GM23338 (cell line): Measurements from ENCODE around the gene OPRL1. TPM values are rescaled to one million over a fixed set of nuclear protein-coding genes. Genes with fewer than 3 reads are reported as not detected.

Source experiments
- ATAC-seq: fragments of 200-7000 bp; cut with Tn5 transposase; 3 replicates; pipeline ENCODE4 v1.9.1; 2020
- DNase-seq: peaks from one replicate; pipeline ENCODE4 v3.0.0-alpha.2; 2015; ENCODE audit warnings: low spot score
- H2AFZ ChIP-seq: fragments of 200-600 bp; sonication (generic); 2 replicates; pipeline ENCODE4 v1.8.0; 2016; ENCODE audit warnings: antibody characterized with exemption, mild to moderate bottlenecking, moderate library complexity
- H3F3A ChIP-seq: fragments of 200-600 bp; sonication (generic); replicated peaks from 2 replicates; pipeline ENCODE4 v1.8.0; 2017; ENCODE audit warnings: antibody characterized with exemption, mixed run types, low read depth
- H3K27ac ChIP-seq: fragments of 200-600 bp; sonication (generic); 2 replicates; pipeline ENCODE4 v1.6.1; 2016; ENCODE audit warnings: low read depth
- H3K27me3 ChIP-seq: fragments of 200-600 bp; sonication (generic); 2 replicates; pipeline ENCODE4 v1.8.0; 2016; ENCODE audit warnings: mild to moderate bottlenecking, mixed run types, moderate library complexity; ENCODE audit not compliant: insufficient read depth
- H3K36me3 ChIP-seq: fragments of 200-600 bp; sonication (generic); 2 replicates; pipeline ENCODE4 v1.8.0; 2016; ENCODE audit warnings: mild to moderate bottlenecking; ENCODE audit not compliant: insufficient read depth
- H3K4me1 ChIP-seq: fragments of 200-600 bp; sonication (generic); 2 replicates; pipeline ENCODE4 v1.8.0; 2016; ENCODE audit warnings: mild to moderate bottlenecking, moderate library complexity; ENCODE audit not compliant: insufficient read depth
- H3K4me2 ChIP-seq: fragments of 200-600 bp; sonication (generic); 2 replicates; pipeline ENCODE4 v1.7.1; 2017; ENCODE audit warnings: mixed run types
- H3K4me3 ChIP-seq: fragments of 200-600 bp; sonication (generic); 2 replicates; pipeline ENCODE4 v1.6.1; 2016; ENCODE audit warnings: mixed run types
- H3K79me2 ChIP-seq: fragments of 200-600 bp; sonication (generic); replicated peaks from 2 replicates; pipeline ENCODE4 v1.8.0; 2017; ENCODE audit warnings: mild to moderate bottlenecking; ENCODE audit not compliant: insufficient read depth
- H3K9me2 ChIP-seq: fragments of 200-600 bp; sonication (generic); 2 replicates; pipeline ENCODE4 v1.8.0; 2017; ENCODE audit not compliant: insufficient read depth
- H4K20me1 ChIP-seq: fragments of 200-600 bp; sonication (generic); replicated peaks from 2 replicates; pipeline ENCODE4 v1.8.0; 2017; ENCODE audit warnings: mild to moderate bottlenecking; ENCODE audit not compliant: insufficient read depth
- H3K27ac Mint-ChIP-seq: 2 replicates; pipeline ENCODE4 v1.8.0; 2020; ENCODE audit warnings: inconsistent platforms, mild to moderate bottlenecking, moderate library complexity, mixed read lengths
- H3K27me3 Mint-ChIP-seq: 3 replicates; pipeline ENCODE4 v1.8.0; 2022; ENCODE audit warnings: low read depth, mild to moderate bottlenecking, moderate library complexity, mixed read lengths, inconsistent platforms; ENCODE audit not compliant: insufficient read depth, poor library complexity
- H3K36me3 Mint-ChIP-seq: 3 replicates; pipeline ENCODE4 v1.8.0; 2021; ENCODE audit warnings: low read depth, mild to moderate bottlenecking, inconsistent platforms, moderate library complexity, mixed read lengths
- H3K4me1 Mint-ChIP-seq: 3 replicates; pipeline ENCODE4 v1.8.0; 2020; ENCODE audit warnings: mild to moderate bottlenecking, inconsistent platforms, mixed read lengths
- H3K4me3 Mint-ChIP-seq: 3 replicates; pipeline ENCODE4 v1.8.0; 2021; ENCODE audit warnings: moderate library complexity, mild to moderate bottlenecking, inconsistent platforms, mixed read lengths
- H3K9me3 Mint-ChIP-seq: 3 replicates; pipeline ENCODE4 v1.8.0; 2020; ENCODE audit warnings: moderate library complexity, mild to moderate bottlenecking, inconsistent platforms, mixed read lengths
- CREB1 ChIP-seq: fragments of 250-450 bp; sonication (Bioruptor Pico); IDR thresholded peaks from 2 replicates; pipeline ENCODE4 v1.5.0; 2020; ENCODE audit warnings: low read depth, mild to moderate bottlenecking, moderate library complexity
- CTCF ChIP-seq, 2 experiments: fragments of 200-600 bp in 1 of 2; sonication (generic) in 1 of 2; conservative IDR thresholded peaks; 2 replicates each; pipeline versions ENCODE4 v1.5.1 to v1.6.1; 2016 to 2017; ENCODE audit warnings: antibody characterized with exemption in 2 of 2, low read depth in 2 of 2, mild to moderate bottlenecking in 2 of 2, moderate library complexity in 1 of 2
- EZH2 ChIP-seq: fragments of 200-600 bp; sonication (generic); IDR thresholded peaks from one replicate; pipeline ENCODE4 v1.8.0; 2017; ENCODE audit warnings: antibody characterized with exemption, mild to moderate bottlenecking, low read depth; ENCODE audit not compliant: unreplicated experiment
- EZH2phosphoT487 ChIP-seq: fragments of 200-600 bp; sonication (generic); IDR thresholded peaks from one replicate; pipeline ENCODE4 v1.8.1; 2018; ENCODE audit warnings: antibody characterized with exemption; ENCODE audit not compliant: unreplicated experiment
- NANOG ChIP-seq: IDR thresholded peaks from 2 replicates; pipeline ENCODE4 v1.6.1; 2016; ENCODE audit warnings: antibody characterized with exemption, borderline replicate concordance
- ZNF114 ChIP-seq: fragments of 250-450 bp; sonication (Bioruptor Pico); IDR thresholded peaks from 2 replicates; pipeline ENCODE4 v1.5.0; 2020; ENCODE audit warnings: mild to moderate bottlenecking, moderate library complexity
- polyA plus RNA-seq: library from polyadenylated mRNA; unstranded; fragments of >200 nt; fragmentation: Nextera tagmentation; extraction: Ambion mirVana; gene quantifications from 2 replicates; pipeline ENCODE4 v1.2.1, GENCODE V29; 2016
- total RNA-seq: library from RNA; depleted of rRNA; stranded (reverse); fragments of >200 nt; shearing (Covaris generic); gene quantifications from 2 replicates; pipeline ENCODE4 v1.2.3, GENCODE V29; 2014
- TF ChIP-seq, protein P1 (sequence below): fragments of 250-450 bp; sonication (Bioruptor Pico); IDR thresholded peaks from 2 replicates; pipeline ENCODE4 v1.5.0; 2020; ENCODE audit warnings: mild to moderate bottlenecking, moderate library complexity

The OPRL1 gene
- total and polyA plus RNA-seq, 2 experiments from 2014 or later, result 0.27 to 1.1 TPM

- Histone ChIP-seq H3K27ac (no peak overlapping the region), H3K9me2 (no peaks in the 10 kb centered on the region), H4K20me1 (no peaks in the 10 kb centered on the region), H3K79me2 (no peaks in the 10 kb centered on the region), H3F3A (no peaks in the 10 kb centered on the region), H3K4me3 (no peak overlapping the region), H2AFZ (no peak overlapping the region), H3K4me2 (no peak overlapping the region), H3K4me1 (no peaks in the 10 kb centered on the region; the same call in 1 of the 2 replicates), H3K27me3 (no peaks in the 10 kb centered on the region), H3K36me3 (no peaks in the 10 kb centered on the region)
- ATAC-seq, result no peak
- no peak for DNase-seq
- Mint-ChIP-seq H3K4me3 (no peak overlapping the region), H3K27me3 (peaks cover 11% of the 10 kb centered on the region), H3K36me3 (no peaks in the 10 kb centered on the region), H3K4me1 (peaks cover 4% of the 10 kb centered on the region; the same call in 2 of the 3 replicates), H3K27ac (no peak overlapping the region), H3K9me3 (peaks cover 3% of the 10 kb centered on the region)
- no peak for TF ChIP-seq NANOG
These were observed 39.4 kb downstream of the OPRL1 start for GRCh38 chr20:64119301-64119680.

DNA sequence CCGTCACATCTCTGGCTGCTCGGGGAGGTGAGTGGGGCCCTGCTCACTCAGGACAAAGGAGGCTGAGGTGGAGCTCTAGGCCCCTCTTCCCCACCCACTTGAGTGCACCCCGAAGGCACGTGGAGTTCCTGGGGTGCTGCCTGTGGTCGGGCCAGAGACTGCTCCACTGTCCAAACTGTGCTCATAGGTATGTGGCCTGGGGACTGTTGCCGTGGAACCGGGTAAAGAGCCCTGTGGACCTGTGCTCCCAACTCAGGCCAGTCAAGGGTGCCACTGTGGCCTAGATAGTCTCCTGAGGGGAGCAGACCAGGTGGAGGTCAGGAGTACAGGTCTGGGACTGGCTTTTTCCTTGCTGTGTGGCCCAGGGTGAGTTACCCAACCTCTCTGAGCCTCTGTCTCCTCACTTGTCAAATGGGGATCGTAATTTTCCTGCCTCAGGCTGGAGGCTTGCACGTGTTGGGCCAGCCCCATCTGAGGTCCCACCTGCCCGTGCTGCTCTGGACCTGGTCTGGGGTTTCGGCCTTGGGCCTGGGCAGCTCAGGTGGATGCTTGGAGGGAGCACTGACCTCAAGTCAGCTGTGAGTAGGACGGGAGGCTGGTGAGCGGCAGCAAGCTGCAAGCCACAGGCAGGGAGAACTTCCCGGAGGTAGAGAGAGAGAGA is 39.9 kb downstream of the OPRL1 start:
- TF ChIP-seq EZH2phosphoT487 (no peak), CTCF (conservative IDR thresholded peaks at IDR 0.05; ENCODE audit: low read depth in 2 of 2) (no peak), CREB1 (CRISPR knock-in tag) (no peak), EZH2 (no peak), ZNF114 (no peak)
- TF ChIP-seq, protein P1, sequence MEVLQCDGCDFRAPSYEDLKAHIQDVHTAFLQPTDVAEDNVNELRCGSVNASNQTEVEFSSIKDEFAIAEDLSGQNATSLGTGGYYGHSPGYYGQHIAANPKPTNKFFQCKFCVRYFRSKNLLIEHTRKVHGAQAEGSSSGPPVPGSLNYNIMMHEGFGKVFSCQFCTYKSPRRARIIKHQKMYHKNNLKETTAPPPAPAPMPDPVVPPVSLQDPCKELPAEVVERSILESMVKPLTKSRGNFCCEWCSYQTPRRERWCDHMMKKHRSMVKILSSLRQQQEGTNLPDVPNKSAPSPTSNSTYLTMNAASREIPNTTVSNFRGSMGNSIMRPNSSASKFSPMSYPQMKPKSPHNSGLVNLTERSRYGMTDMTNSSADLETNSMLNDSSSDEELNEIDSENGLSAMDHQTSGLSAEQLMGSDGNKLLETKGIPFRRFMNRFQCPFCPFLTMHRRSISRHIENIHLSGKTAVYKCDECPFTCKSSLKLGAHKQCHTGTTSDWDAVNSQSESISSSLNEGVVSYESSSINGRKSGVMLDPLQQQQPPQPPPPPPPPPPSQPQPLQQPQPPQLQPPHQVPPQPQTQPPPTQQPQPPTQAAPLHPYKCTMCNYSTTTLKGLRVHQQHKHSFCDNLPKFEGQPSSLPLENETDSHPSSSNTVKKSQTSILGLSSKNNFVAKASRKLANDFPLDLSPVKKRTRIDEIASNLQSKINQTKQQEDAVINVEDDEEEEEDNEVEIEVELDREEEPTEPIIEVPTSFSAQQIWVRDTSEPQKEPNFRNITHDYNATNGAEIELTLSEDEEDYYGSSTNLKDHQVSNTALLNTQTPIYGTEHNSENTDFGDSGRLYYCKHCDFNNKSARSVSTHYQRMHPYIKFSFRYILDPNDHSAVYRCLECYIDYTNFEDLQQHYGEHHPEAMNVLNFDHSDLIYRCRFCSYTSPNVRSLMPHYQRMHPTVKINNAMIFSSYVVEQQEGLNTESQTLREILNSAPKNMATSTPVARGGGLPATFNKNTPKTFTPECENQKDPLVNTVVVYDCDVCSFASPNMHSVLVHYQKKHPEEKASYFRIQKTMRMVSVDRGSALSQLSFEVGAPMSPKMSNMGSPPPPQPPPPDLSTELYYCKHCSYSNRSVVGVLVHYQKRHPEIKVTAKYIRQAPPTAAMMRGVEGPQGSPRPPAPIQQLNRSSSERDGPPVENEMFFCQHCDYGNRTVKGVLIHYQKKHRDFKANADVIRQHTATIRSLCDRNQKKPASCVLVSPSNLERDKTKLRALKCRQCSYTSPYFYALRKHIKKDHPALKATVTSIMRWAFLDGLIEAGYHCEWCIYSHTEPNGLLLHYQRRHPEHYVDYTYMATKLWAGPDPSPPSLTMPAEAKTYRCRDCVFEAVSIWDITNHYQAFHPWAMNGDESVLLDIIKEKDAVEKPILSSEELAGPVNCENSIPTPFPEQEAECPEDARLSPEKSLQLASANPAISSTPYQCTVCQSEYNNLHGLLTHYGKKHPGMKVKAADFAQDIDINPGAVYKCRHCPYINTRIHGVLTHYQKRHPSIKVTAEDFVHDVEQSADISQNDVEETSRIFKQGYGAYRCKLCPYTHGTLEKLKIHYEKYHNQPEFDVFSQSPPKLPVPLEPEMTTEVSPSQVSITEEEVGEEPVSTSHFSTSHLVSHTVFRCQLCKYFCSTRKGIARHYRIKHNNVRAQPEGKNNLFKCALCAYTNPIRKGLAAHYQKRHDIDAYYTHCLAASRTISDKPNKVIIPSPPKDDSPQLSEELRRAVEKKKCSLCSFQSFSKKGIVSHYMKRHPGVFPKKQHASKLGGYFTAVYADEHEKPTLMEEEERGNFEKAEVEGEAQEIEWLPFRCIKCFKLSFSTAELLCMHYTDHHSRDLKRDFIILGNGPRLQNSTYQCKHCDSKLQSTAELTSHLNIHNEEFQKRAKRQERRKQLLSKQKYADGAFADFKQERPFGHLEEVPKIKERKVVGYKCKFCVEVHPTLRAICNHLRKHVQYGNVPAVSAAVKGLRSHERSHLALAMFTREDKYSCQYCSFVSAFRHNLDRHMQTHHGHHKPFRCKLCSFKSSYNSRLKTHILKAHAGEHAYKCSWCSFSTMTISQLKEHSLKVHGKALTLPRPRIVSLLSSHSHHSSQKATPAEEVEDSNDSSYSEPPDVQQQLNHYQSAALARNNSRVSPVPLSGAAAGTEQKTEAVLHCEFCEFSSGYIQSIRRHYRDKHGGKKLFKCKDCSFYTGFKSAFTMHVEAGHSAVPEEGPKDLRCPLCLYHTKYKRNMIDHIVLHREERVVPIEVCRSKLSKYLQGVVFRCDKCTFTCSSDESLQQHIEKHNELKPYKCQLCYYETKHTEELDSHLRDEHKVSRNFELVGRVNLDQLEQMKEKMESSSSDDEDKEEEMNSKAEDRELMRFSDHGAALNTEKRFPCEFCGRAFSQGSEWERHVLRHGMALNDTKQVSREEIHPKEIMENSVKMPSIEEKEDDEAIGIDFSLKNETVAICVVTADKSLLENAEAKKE (CRISPR knock-in tag), result no peak
- ATAC-seq (peak; percentile 26), DNase-seq (no peak)
- no peaks in the 10 kb centered on the region; the same call in 1 of the 2 replicates for H3K4me1 ChIP-seq
- H3K4me3 ChIP-seq, result peak overlapping the region; percentile 38; the same call in 1 of the 2 replicates
- H4K20me1 ChIP-seq, result no peaks in the 10 kb centered on the region
- H3F3A ChIP-seq, result no peaks in the 10 kb centered on the region
- no peaks in the 10 kb centered on the region for H3K36me3 Mint-ChIP-seq
- no peaks in the 10 kb centered on the region for H3K9me2 ChIP-seq
- peak overlapping the region; percentile 53 for H3K4me3 Mint-ChIP-seq
- H3K27me3 ChIP-seq, result no peaks in the 10 kb centered on the region
- H3K27ac ChIP-seq, result no peak overlapping the region
- H3K27ac Mint-ChIP-seq, result no peak overlapping the region
- peaks cover 4% of the 10 kb centered on the region; the same call in 2 of the 3 replicates for H3K4me1 Mint-ChIP-seq
- H3K27me3 Mint-ChIP-seq, result peaks cover 11% of the 10 kb centered on the region
- H3K9me3 Mint-ChIP-seq, result peaks cover 7% of the 10 kb centered on the region
- no peaks in the 10 kb centered on the region for H3K79me2 ChIP-seq
- H3K36me3 ChIP-seq, result no peaks in the 10 kb centered on the region
- no peak overlapping the region for H2AFZ ChIP-seq
- H3K4me2 ChIP-seq, result peak overlapping the region; percentile 55
